Measurements from ENCODE around the gene TMEM223. TPM values are rescaled to one million over a fixed set of nuclear protein-coding genes. Genes with fewer than 3 reads are reported as not detected.
A peak's percentile ranks its signal among the peaks of the same experiment; 100 is the strongest.

The TMEM223 gene
- total RNA-seq, 2 experiments from 2014 or later = 6.2 to 8.7 TPM

- TF ChIP-seq CTCF (IDR thresholded peaks at IDR 0.05) = no peak
- H3K36me3 Mint-ChIP-seq (ENCODE audit: low read depth) = peaks cover 5% of the 10 kb centered on the region
- intact Hi-C loops (cut with DNase I, micrococcal nuclease) = no loop called here
- Histone ChIP-seq H3K36me3 (ENCODE audit: insufficient read depth, low read length) (peaks cover 17% of the 10 kb centered on the region), H3K4me3 (ENCODE audit: low read length) (no peak overlapping the region), H3K9me3 (ENCODE audit: control insufficient read depth in 1 of 2, insufficient read depth in 1 of 2, low read length in 2 of 2) (no peaks in the 10 kb centered on the region), H3K27ac (ENCODE audit: low read depth in 1 of 2, low read length in 2 of 2) (no peak overlapping the region), H3K27me3 (ENCODE audit: control insufficient read depth in 1 of 2, insufficient read depth in 2 of 2, low read length in 2 of 2) (no peaks in the 10 kb centered on the region), H3K4me1 (ENCODE audit: insufficient read depth, low read length) (no peaks in the 10 kb centered on the region)
- no peaks in the 10 kb centered on the region for H3K27me3 Mint-ChIP-seq
- H3K4me3 Mint-ChIP-seq = no peak overlapping the region
- CTCF ChIA-PET = interaction anchor here (0.9 to 1.2 kb wide), 2 partner anchors 16 to 25 kb away, joined by 4 to 6 read pairs; no protein-coding TSS in a partner anchor
- DNase-seq (no peak), ATAC-seq (ENCODE audit: poor library complexity) (no peak)
- H3K9me3 Mint-ChIP-seq = no peaks in the 10 kb centered on the region
- H3K4me1 Mint-ChIP-seq (ENCODE audit: low read depth) = no peaks in the 10 kb centered on the region
- POLR2A ChIA-PET = interaction anchor here (0.8 to 1.2 kb wide), 3 partner anchors 16 to 84 kb away, joined by 4 to 5 read pairs (median 5); partner anchors contain the start of gene HNRNPUL2
- H3K27ac Mint-ChIP-seq = no peak overlapping the region
Measured at GRCh38 chr11:62811659-62812058, 19.9 kb upstream of the TMEM223 start.

- Mint-ChIP-seq H3K36me3 (ENCODE audit: low read depth) (no peaks in the 10 kb centered on the region), H3K27me3 (no peaks in the 10 kb centered on the region), H3K4me3 (no peak overlapping the region), H3K4me1 (ENCODE audit: low read depth) (peaks cover 8% of the 10 kb centered on the region), H3K27ac (no peak overlapping the region), H3K9me3 (no peaks in the 10 kb centered on the region)
- ATAC-seq (ENCODE audit: poor library complexity) = no peak
- no peak for TF ChIP-seq CTCF (IDR thresholded peaks at IDR 0.05)
- peaks cover 8% of the 10 kb centered on the region for H3K4me1 ChIP-seq (ENCODE audit: insufficient read depth, low read length)
- intact Hi-C loops (cut with DNase I, micrococcal nuclease) = no loop called here
- DNase-seq = no peak
- ChIA-PET POLR2A (interaction anchor here (1.2 kb wide), 1 partner anchor 17 kb away, joined by 5 read pairs; no protein-coding TSS in a partner anchor), CTCF (no interaction called here)
- H3K9me3 ChIP-seq (ENCODE audit: control insufficient read depth in 1 of 2, insufficient read depth in 1 of 2, low read length in 2 of 2) = no peaks in the 10 kb centered on the region
- no peak overlapping the region for H3K4me3 ChIP-seq (ENCODE audit: low read length)
- peaks cover 12% of the 10 kb centered on the region for H3K36me3 ChIP-seq (ENCODE audit: insufficient read depth, low read length)
- H3K27me3 ChIP-seq (ENCODE audit: control insufficient read depth in 1 of 2, insufficient read depth in 2 of 2, low read length in 2 of 2) = no peaks in the 10 kb centered on the region
- H3K27ac ChIP-seq (ENCODE audit: low read depth in 1 of 2, low read length in 2 of 2) = no peak overlapping the region
Measured at GRCh38 chr11:62810748-62811147, 18.9 kb upstream of the TMEM223 start.

GRCh38 chr11:62806611-62807121 lies 14.9 kb upstream of the TMEM223 start:
- no peaks in the 10 kb centered on the region for H3K27me3 Mint-ChIP-seq
- no peak overlapping the region for H3K4me3 ChIP-seq (ENCODE audit: low read length)

More at GRCh38 chr11:62806611-62807121, 14.9 kb upstream of the TMEM223 start:
- CTCF ChIA-PET = interaction anchor here (0.6 to 3.9 kb wide), 5 partner anchors 20 to 382 kb away, joined by 3 to 32 read pairs (median 5); partner anchors contain the start of genes SLC3A2 and TMEM179B
- peaks cover 36% of the 10 kb centered on the region for H3K4me1 ChIP-seq (ENCODE audit: insufficient read depth, low read length)
- TF ChIP-seq CTCF (IDR thresholded peaks at IDR 0.05) = no peak
- no peaks in the 10 kb centered on the region for H3K27me3 ChIP-seq (ENCODE audit: control insufficient read depth in 1 of 2, insufficient read depth in 2 of 2, low read length in 2 of 2)
- peak overlapping the region in 1 of 2 donors; percentile 83 for H3K27ac ChIP-seq (ENCODE audit: low read depth in 1 of 2, low read length in 2 of 2)
- Mint-ChIP-seq H3K4me3 (peak overlapping the region; percentile 98), H3K36me3 (ENCODE audit: low read depth) (peaks cover 41% of the 10 kb centered on the region), H3K9me3 (no peaks in the 10 kb centered on the region), H3K27ac (peak overlapping the region; percentile 97), H3K4me1 (ENCODE audit: low read depth) (peaks cover 38% of the 10 kb centered on the region)
- no peak for ATAC-seq (ENCODE audit: poor library complexity)
- intact Hi-C loops (cut with DNase I, micrococcal nuclease) = no loop called here
- no peaks in the 10 kb centered on the region for H3K9me3 ChIP-seq (ENCODE audit: control insufficient read depth in 1 of 2, insufficient read depth in 1 of 2, low read length in 2 of 2)
- peaks cover 24% of the 10 kb centered on the region for H3K36me3 ChIP-seq (ENCODE audit: insufficient read depth, low read length)
- DNase-seq = peak in 2 of 14 experiments; percentile 63 to 73
- POLR2A ChIA-PET = interaction anchor here (0.6 to 6.5 kb wide), 10 partner anchors 12 to 765 kb away, joined by 3 to 96 read pairs (median 8); partner anchors contain the start of genes STX5, TEX54, TMEM179B and TMEM223
